Anterior cingulate cortex (tissue), 58 donors: Measurements from ENCODE around the gene DLX6.
A peak's percentile ranks its signal among the peaks of the same experiment; 100 is the strongest.

ENCODE experiments used
- DNase-seq, 58 donors: peaks; one replicate each; lab custom pipeline; 2025; lab: John Stamatoyannopoulos, UW

Gene DLX6

GRCh38 chr7:97008275-97008917, 3.0 kb downstream of the DLX6 start:
- no peak for DNase-seq

GRCh38 chr7:97009753-97010732, 4.7 kb downstream of the DLX6 start:
- no peak for DNase-seq

- DNase-seq, result no peak
These were observed 5.8 kb downstream of the DLX6 start for GRCh38 chr7:97011104-97011503.

- DNase-seq, result no peak
These were observed 6.4 kb downstream of the DLX6 start for GRCh38 chr7:97011536-97012364.

GRCh38 chr7:97012365-97013133, 7.2 kb downstream of the DLX6 start:
- no peak for DNase-seq

- no peak for DNase-seq
These were observed 7.9 kb downstream of the DLX6 start for GRCh38 chr7:97013134-97013844.

GRCh38 chr7:97013845-97014134, 8.4 kb downstream of the DLX6 start:
- DNase-seq, result no peak

GRCh38 chr7:97014145-97014750, 8.9 kb downstream of the DLX6 start:
- no peak for DNase-seq

- no peak for DNase-seq
These were observed 9.9 kb downstream of the DLX6 start for GRCh38 chr7:97015279-97015678.

GRCh38 chr7:97015756-97016380, 10.5 kb downstream of the DLX6 start:
- no peak for DNase-seq

- DNase-seq, result peak in 1 of 58 donors; percentile 48
These were observed 11.2 kb downstream of the DLX6 start for GRCh38 chr7:97016381-97017191.

- DNase-seq, result no peak
These were observed 12.1 kb downstream of the DLX6 start for GRCh38 chr7:97017192-97018125.

- DNase-seq, result no peak
These were observed 12.8 kb downstream of the DLX6 start for GRCh38 chr7:97018126-97018601.

- no peak for DNase-seq
These were observed 13.6 kb downstream of the DLX6 start for GRCh38 chr7:97018791-97019531.

- DNase-seq, result no peak
These were observed 14.4 kb downstream of the DLX6 start for GRCh38 chr7:97019710-97020225.

GRCh38 chr7:97020601-97020995, 15.2 kb downstream of the DLX6 start:
- DNase-seq, result no peak
